Umbilical cord (tissue), 2 donors: ENCODE data around the gene KCNV2. TPM values are rescaled to one million over a fixed set of nuclear protein-coding genes. Genes with fewer than 3 reads are reported as not detected.
"Not testable (repeated sequence)": the region's sequence is repeated elsewhere in the genome, so short reads cannot be mapped to it uniquely, and the experiment has no call there.

Source experiments
- DNase-seq: peaks from one replicate; pipeline ENCODE4 v3.0.0-alpha.2; 2015; ENCODE audit warnings: low spot score
- total RNA-seq: library from RNA; depleted of rRNA; stranded (reverse); fragments of >200 nt; gene quantifications from one replicate; pipeline ENCODE4 v1.2.3, GENCODE V29; 2014; ENCODE audit warnings: low replicate concordance; ENCODE audit not compliant: insufficient read depth

KCNV2 gene
- total RNA-seq: 1.4 TPM

DNA sequence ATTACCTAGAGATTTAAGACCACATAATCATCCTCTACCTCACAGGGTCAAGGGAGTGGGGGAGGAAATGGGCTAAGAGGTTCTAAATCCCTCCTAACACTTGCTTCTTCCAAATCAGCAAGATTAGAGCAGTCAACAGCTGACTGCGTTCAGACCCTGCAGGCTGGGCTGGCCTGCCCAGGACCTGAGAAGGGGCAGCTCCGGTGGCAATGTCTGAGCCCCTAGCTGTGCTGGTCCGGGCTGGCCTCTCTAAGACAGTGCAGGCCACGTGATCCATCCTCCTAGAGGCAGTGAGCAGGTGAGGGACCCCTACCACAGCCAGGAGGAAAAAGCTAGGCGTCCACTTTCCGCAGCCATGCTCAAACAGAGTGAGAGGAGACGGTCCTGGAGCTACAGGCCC, at the start of gene KCNV2:
TSS of gene KCNV2 (plus strand) at position 126 of the 400 bp plus-strand sequence. CDS start at position 356, 230 bp downstream.
- no peak for DNase-seq

DNA sequence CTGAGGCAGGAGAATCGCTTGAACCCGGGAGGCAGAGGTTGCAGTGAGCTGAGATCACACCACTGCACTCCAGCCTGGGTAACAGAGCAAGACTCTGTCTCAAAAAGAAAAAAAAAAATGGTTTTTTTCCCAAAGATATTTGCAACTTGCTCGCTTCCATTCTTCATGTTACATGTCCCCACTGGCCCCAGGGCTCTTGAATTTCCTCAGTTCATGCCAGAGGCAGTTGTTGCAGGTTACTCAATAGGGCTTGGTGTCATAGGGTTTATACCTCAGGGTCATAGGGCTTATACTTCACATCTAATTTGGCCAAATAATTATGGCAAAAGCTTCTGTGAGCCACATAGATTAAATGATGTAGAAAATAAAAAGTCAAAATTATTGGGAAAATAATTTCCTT, 44.1 kb upstream of the KCNV2 start:
- no peak for DNase-seq

DNA sequence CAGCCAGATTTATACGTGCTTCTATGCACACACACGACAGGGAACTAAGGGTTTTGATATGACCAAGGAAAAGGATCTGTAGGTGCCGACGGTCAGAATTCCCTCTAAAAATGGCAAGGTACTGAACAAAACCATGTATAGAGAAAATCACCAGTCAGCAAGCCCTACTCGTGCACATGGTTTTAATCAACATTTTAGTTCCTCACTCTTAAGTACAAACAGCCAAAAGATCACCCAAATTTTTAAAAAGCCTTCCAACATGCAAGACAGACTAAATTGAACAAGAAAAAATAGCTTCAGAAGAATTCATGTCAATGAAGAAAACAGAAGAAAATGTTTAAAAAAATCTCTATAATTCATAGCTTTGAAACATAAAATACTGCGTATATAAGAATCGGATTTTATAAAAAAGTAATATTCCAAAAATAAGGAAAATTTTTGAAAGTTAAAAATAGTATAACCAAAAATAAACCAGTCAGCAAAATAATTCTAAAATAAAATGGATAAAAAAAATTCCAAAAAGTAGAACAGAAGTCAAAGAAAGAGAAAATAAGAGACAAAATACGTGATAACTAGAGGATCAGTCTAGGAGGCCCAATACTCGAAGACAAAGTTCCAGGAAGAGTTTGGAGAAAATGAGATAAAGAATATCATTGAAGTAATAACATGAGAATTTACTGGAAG, 43.0 kb upstream of the KCNV2 start:
- DNase-seq: peak; percentile 36

DNA sequence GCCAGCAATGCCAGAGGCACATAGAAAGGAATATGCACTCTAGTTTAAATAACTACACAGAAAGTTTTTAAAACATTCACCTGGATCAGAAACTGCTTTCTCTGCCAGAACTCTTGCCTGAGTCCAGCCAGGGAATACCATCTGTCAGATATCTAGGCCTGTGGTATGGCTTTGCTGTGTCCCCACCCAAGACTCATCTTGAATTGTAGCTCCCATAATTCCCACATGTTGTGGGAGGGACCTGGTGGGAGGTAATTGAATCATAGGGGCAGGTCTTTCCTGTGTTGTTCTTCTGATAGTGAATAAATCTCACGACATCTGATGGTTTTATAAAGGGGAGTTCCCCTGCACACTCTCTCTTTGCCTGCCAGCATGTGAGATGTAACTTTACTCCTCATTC, 41.5 kb upstream of the KCNV2 start:
- DNase-seq: no peak

DNA sequence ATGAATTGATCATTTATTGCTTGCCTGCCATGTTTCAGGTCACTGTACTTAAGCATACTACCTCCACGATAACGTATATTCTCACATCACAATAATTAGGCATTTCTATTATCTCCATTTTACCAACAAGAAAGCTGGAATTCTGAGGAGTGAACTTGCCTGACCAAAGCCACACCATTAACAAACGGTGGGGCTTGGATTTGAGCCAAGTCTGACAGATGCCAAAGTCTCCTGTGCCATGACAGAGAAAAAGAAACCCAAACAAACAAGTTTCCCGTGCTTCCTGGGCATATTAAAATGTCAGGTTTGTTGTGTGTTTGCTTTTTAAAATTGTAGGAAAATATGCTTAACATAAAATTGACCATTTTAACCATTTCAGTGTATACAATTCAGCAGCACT, 40.8 kb upstream of the KCNV2 start:
- no peak for DNase-seq

DNA sequence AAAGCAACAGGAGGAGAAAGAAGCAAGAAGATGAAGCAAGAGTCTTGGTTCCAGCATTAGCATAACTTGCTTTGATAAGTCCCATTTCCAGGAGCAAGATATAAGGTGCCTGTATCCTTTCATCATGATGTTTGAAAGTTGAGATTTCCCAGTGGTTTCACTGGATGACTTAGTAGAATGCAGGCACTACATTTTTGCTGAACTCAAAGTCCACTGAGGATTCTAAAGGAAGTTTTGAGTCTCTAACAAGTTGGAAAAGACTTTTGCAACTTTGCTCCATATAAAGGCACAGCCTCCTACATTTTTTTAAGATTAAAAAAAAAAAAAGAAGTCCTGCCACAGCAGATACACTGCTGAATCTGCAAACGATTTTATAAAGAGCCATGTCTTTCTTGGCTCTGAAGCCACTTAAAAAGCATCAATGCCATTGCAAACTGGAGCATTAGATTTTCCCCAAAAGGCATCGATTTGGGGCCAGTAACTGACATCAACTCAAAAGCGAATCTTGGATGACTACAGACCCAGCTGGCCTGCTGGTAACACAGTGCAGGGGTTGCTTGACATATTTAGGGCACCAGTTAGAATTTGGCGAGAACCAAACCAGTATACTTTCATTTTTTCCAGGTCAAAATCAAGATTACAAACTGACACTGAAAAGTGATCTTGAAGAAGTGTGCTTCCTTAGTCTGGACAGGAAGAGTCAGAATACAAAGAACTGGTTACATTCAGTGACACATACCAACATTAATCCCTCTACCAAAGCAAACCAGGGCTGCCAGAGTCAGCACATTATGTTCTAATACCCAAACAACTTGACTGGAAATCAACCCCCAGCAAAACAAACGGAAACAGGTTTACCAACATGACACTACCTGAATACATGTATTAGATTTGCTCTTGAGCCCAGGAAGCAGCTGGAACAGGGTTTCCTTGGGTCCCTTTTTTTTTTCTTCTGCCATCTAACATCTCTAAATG, 39.1 kb upstream of the KCNV2 start:
- DNase-seq: peak; percentile 65

DNA sequence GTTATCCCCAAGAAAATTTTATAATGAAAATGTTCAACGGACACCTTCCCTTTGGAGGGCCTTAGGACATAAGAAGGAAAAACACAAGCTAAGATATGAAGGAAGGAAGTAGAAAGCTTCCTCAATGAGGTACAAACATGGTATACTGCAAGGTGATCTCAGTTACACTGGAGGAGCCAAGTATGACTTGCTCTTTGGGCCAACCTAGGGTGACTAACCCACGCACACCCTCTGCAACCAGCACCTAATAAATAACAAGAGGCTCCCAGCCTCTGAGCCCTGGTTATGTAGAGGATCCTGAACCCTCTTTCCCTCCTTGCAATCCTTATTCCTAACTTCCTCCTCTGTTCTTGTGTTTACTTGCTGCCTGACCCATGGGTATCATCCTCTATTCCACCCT, 38.3 kb upstream of the KCNV2 start:
- DNase-seq: no peak

DNA sequence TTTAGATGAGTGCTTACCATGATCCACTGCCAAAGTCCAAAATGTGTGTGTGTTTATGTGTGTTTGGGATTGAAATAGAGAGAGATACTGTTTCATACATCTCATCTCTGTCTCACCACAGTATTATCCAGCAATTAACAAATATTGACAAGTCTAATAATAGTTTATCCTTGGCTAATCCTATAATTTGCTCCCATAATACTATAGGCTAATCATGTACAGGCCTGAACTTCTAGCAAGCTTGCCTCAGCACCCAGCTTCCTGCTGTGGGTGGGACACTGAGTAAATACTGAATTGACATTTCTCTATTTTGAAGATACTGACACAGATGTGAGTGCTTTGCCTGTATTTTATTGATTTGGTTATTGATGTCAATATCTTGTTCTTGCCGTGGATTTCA, 35.3 kb upstream of the KCNV2 start:
- no peak for DNase-seq

DNA sequence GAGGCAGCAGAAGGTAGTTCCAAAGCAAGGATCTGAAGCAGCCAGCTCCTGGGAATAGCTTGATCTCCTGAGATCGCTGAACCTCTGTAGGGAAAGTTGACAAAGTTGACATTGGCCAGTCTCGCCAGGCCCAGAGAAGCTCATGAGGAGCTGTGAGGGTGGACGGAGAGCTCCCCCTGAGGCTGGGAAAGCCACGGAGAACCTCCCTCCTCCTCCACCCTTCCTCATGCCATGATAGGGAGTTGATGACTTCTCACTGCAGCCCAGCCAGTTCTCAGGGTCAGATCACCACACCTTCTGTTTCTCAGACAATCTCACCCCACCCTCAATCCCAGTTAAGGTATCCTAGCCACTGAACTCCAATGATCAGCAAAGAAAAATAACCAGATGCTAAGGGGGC, 30.4 kb upstream of the KCNV2 start:
- DNase-seq: no peak

DNA sequence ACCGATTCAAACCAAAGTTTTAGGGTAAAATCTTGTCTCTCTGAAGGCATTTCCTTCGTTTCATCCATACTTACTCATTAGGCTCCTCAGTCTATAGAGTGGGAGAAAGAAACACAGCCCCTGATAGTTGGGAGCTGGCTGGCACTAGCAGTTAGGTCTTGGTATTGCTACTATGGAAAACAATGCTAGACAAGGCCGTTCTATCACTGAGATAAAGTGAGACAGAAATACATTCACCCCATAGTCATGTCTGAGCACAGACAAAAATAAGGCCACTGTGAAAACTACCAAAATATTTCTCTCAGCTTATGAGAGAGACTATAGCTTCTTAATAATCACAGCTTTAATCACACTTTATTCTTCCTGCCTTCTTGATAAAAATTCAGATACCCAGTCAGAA, 28.7 kb upstream of the KCNV2 start:
- DNase-seq: no peak

DNA sequence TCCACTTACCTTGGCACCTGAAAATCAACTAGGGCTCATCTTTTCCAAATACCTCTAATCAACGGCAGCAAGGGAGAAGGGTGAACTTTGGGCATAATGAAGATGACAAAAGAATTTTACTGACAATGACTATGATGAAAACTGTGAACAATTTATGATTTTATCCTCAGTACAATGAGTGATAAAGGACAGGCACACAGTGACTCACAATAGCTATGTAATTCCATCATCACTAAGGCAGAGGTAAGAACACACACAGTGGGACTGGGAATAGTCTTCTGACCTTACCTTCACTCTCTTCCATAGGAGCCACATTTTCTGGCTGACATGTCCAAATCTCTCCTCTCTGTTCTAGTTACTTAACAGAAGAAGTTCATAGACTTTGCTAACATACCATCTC, 26.1 kb upstream of the KCNV2 start:
- no peak for DNase-seq

DNA sequence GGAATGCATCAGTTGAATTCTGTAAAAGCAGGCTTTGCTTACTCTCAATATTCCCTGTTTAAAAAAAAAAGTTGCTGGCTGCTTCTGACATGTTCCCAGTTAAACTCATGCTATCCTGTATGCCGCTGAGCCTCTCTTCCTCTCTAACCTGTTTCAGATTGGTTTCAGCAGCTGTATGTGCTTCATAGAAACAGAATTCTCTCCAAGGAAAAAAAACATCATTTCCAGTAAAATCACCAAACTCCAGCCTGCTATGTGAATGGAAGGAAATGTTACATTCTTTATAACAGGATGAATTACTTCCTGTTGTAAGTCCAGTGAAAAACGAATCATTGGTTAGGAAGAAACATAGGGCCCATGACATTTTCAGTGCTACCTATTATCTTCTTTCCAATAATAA, 25.7 kb upstream of the KCNV2 start:
- peak; percentile 21 for DNase-seq

DNA sequence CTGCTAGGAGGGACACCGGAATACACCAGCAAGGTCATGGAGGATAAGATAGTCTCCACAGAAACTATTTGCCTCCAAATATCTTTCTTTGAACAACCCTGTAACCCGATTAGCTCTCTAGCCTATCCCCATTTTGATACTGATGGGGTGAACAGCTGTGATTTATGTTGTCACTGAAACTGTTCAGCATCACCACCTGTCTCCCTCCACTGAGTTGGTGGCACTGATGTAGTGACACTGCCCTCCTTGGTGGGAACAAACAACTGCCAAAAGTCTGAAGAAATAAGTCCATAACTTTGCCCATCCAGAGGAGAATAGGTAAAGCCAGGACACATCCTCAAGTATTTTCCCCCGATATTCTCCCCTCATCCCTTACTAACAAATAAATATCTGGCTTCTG, 24.3 kb upstream of the KCNV2 start:
- no peak for DNase-seq

DNA sequence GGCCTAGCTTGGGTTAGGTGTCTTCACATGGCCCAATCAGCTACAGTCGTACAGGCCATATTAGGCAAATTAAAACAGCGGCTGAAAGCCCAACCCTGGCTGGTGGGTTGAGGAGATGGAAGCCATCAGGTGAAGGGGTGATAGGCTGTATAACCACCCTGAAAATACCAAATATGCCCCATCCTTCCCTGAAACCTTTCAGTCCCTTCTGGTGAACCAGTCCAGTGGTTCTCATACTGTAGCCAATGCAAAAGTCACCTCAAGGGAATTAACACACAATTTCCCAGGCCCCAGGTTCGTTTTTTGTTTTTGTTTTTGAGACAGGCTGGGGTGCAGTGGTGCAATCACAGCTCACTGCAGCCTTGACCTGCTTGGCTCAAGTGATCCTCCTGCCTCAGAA, 19.8 kb upstream of the KCNV2 start:
- no peak for DNase-seq

DNA sequence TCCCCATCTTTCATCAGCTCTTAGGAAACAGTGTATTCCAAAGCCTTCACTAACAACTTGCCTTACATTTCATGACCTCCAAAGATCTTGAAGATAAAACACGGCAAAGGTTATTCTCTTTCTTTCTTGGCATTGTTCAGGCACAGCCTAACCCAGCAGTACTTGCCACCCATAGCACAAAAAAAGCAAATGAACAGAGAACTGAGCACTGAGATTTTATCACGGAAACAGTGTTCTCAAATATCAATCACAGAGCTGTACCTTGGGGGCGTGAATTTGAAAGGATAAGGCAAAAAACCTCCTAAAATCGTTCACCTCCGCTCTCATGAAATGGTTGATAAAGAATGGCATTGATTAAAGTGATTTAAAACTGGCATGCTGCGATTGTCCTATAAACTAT, 16.9 kb upstream of the KCNV2 start:
- no peak for DNase-seq

DNA sequence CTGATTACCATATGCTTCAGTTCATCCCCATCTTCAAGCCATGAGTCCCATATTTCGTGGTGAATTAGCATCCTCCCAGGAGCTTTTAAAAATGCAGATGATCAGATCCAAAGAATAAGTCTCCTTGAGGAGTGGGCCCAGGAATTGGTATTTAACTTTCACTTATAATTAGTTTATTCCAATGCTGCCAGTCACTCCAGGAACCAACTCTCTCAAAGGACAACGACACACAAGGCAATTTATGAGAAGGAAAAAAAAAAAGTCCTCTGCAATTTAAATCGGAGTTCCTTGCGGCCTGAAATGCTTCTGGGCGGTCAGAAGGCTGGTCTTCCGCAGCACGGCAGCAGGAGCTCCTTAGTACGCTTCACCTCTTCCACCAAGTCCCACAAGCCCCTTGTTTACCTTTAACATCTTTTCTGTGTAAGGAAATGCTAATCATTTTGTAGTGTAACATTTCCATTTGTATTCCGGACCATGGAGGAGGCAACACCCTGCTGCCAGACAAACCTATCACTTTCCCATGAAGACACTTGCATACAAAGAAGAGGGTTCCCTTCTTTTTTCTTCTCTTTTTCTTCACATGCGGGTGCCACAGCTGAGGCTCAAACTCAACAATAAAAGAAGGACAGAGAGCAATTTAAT, 16.3 kb upstream of the KCNV2 start:
- no peak for DNase-seq

DNA sequence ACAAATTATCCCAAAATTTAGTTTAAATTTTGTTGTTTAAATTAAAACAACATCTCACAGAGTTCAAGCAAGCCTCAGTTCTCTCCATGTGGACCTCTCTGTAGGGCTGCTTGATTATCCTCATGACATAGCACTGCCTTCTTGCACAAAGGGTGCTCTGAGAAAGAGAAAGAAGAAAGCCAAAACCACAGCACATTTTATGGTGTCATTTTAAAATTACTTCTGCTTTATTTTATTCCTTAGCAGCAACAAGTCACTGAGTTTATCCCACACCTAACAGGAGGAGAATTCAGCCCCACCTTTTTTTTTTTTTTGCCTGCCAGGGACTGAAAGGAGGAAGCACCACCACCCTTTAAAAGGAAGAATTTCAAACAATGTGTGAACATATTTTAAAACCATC, 12.8 kb upstream of the KCNV2 start:
- DNase-seq: no peak

DNA sequence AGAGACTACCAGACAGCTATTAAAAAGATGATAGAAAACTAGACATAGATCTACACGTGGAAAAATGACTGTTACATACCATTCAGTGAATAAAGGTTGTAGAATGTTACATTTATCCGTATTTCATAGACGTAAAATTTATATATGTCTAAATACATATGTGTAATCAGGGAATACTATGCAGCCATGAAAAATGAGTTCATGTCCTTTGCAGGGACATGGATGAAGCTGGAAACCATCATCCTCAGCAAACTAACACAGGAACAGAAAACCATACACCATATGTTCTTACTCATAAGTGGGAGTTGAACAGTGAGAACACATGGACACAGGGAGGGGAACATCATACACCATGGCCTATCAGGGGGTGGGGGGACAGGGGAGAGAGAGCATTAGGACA, 10.1 kb upstream of the KCNV2 start:
- DNase-seq: not testable (repeated sequence)

DNA sequence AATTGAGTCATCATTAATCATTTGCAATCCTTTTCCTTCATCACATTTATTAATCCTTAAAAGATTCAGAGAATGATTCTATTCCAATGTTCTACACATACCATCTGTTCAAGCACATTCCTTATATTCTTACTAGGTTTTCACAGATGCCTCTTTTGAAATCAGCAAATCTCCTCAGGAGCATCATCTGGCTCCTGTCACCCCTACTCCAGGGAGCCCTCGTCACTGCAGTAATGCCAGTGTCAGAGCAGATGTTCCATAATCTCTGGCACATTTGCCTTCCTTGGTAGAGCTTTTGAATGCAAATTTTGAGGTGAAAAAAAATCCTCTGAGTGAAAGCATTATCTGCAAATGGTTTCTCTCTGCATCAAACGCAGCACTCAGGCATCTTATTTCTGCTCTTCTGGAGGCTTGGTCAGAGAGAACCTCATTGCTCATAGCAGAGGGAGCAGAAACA, 7.6 kb upstream of the KCNV2 start:
- DNase-seq: peak; percentile 68

DNA sequence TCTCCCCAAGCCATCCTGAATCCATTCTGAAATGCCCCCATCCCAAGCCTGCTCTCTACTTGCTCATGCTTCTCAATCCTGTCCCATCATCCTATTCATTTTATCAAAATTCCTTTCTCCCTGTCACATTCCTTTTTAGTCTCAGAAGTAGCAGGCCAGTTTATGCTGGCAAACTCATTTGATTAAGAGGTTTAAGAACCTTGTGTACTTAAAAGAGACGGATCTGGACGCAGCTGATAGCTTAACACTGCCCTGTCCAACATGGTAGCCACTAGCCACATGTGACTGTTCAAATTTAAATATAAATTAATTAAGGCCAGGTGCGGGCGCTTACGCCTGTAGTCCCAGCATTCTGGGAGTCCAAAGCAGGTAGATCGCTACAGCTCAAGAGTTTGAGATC, 5.6 kb upstream of the KCNV2 start:
- no peak for DNase-seq

DNA sequence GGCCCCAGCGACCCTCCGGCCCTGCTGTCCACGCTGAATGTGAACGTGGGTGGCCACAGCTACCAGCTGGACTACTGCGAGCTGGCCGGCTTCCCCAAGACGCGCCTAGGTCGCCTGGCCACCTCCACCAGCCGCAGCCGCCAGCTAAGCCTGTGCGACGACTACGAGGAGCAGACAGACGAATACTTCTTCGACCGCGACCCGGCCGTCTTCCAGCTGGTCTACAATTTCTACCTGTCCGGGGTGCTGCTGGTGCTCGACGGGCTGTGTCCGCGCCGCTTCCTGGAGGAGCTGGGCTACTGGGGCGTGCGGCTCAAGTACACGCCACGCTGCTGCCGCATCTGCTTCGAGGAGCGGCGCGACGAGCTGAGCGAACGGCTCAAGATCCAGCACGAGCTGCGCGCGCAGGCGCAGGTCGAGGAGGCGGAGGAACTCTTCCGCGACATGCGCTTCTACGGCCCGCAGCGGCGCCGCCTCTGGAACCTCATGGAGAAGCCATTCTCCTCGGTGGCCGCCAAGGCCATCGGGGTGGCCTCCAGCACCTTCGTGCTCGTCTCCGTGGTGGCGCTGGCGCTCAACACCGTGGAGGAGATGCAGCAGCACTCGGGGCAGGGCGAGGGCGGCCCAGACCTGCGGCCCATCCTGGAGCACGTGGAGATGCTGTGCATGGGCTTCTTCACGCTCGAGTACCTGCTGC, 839 bp downstream of the KCNV2 start:
- no peak for DNase-seq

DNA sequence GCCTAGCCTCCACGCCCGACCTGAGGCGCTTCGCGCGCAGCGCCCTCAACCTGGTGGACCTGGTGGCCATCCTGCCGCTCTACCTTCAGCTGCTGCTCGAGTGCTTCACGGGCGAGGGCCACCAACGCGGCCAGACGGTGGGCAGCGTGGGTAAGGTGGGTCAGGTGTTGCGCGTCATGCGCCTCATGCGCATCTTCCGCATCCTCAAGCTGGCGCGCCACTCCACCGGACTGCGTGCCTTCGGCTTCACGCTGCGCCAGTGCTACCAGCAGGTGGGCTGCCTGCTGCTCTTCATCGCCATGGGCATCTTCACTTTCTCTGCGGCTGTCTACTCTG, 1.4 kb downstream of the KCNV2 start:
- no peak for DNase-seq
